Activated T-helper 1 cell treated with anti-CD3 and anti-CD28 coated beads, Interleukin-2, amount 50 U/mL, for 16 hours (primary cell): ENCODE data around the gene POTEB3.
"Not testable (repeated sequence)": the region's sequence is repeated elsewhere in the genome, so short reads cannot be mapped to it uniquely, and the experiment has no call there.

Source experiments
- DNase-seq, 2 donors: peaks; one replicate each; pipeline ENCODE4 v3.0.0-alpha.2; 2020; ENCODE audit warnings: low read depth in 1 of 2, low spot score in 1 of 2

The POTEB3 gene

DNA sequence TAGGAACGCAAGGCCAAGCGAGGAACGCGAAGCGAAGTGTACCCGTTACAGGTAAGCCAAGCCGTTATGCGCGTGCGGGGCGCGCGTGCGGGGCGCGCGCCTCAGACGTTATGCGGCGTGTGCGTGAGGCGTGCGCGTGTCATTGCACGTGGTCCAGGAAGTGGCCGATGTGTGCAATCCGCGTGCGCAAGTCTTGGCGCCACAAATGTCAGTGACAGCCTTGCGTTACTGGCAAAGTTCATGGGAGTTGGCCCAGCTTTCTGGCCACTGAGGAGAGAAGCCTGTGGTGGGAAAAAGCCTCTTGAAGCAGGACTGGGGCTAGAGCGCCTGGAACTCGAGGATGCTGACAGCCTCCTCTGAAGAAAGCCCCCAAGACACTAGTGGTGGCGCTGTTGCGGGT is at the start of gene POTEB3:
Gene POTEB3, minus strand, starts transcription at position 101 of the 400 bp plus-strand sequence. CDS start 488 bp downstream, outside the sequence.
- not testable (repeated sequence) for DNase-seq

DNA sequence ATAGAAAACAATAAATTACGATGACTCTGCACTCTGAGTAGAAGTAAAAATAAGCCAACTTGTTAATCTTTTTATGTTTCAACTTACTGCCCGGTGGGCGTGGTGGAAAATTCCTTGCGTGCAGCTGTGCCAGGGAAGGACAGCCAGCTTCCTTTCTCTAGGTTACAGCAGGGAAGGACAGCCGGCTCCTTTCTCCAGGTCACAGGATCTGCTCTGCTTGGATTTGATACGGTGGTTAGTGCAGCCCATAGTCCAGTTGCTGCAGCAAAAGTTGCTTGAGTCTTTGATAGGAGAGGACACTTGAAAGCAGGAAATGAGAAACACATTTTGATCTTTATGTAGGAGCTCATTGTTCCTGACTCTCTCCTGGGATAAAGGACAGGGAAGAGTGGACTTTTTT is 13.4 kb upstream of the POTEB3 start:
- DNase-seq: not testable (repeated sequence)

DNA sequence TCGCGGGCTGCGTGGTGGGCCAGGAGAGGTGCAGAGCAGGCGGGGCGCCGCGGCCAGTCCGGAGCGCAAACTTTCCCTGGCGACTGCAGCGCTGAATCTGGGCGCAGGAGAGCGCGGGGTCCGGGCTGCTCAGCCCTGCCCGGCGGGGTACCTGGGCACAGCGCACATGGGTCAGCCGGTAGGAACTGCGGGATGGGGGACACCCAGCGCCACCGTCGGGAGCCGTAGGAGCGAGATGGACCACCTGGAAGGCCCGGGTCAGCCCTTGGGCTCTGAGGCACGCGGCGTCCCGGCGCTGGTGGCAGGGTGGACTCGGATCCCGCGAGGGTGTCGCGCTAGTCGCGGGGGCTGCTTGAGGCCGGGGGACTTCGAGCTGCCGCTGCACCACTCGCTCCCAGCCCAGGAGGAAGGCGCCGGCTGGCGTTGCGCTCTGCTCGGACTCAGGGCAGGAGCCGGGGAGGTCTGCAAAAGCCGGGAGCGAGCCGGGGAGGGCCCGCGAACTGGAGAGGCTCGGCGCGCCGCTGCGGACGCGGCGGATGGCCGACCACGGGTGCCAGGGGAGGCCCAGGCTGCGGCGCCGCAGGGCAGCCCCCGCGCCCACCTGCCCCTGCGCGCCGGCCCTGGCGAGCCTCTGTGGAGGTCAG is 11.7 kb upstream of the POTEB3 start:
- not testable (repeated sequence) for DNase-seq

GRCh38 chr15:21451487-21451886 is 11.2 kb upstream of the POTEB3 start:
- not testable (repeated sequence) for DNase-seq

DNA sequence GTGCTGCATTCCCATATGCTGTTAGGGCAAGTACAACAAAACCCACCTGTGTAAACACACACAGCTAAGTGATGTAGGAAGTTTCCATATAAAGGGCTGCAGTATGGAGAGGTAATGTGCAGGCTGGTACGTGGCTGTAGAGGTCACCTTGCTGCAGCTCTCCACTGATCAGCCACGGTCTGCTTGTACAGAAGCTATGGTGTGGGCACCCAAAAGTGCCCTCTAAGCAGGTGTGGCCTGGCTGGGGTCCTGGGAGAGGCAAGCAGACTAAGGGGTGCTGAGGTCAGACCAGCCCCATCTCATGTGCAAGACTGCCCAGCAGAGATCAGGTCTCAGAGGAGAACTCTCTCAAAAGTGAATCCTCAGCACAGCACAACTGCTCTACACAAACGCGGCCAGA is 32.9 kb downstream of the POTEB3 start:
- not testable (repeated sequence) for DNase-seq

GRCh38 chr15:21401531-21401930 is 38.8 kb downstream of the POTEB3 start:
- not testable (repeated sequence) for DNase-seq

DNA sequence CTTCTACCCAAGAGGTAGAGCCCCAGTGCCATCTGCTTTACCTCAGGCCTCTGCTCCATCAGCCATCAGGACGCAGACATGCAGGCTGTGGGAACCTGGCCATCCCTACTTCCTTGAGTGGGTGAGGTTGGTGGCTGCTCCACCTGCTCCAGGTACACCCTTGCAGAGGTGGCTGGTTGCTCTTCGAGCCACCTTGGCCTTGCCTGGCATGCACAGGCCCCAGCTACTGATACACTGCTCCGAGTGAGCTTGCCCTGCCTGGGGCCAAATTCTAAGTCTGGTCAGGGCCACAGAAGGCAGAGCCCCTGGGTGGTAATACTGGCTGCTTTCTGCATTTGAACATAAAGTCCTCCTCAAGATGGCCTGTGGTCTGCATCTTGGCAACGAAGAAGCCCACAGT is 41.2 kb downstream of the POTEB3 start:
- not testable (repeated sequence) for DNase-seq

- DNase-seq: not testable (repeated sequence)
Measured at GRCh38 chr15:21398511-21398910, 41.8 kb downstream of the POTEB3 start.

- not testable (repeated sequence) for DNase-seq
Measured at GRCh38 chr15:21397656-21398055, 42.6 kb downstream of the POTEB3 start.

DNA sequence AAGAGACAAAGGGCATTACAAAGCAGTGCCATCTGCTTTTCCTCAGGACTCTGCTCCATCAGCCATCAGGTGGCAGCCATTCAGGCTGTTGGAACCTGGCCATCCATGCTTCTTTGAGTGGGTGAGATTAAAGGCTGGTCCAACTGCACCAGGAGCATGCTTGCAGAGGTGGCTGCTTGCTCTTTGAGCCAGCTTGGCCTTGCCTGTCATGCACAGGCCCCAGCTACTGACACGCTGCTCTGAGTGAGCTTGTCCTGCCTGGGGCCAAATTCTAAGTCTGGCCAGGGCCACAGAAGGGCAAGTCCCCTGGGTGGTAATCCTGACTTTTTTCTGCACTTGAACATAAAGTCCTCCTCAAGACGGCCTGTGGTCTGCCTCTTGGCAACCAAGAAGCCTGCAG is 43.1 kb downstream of the POTEB3 start:
- not testable (repeated sequence) for DNase-seq

- not testable (repeated sequence) for DNase-seq
Measured at GRCh38 chr15:21385961-21386360, 54.3 kb downstream of the POTEB3 start.

DNA sequence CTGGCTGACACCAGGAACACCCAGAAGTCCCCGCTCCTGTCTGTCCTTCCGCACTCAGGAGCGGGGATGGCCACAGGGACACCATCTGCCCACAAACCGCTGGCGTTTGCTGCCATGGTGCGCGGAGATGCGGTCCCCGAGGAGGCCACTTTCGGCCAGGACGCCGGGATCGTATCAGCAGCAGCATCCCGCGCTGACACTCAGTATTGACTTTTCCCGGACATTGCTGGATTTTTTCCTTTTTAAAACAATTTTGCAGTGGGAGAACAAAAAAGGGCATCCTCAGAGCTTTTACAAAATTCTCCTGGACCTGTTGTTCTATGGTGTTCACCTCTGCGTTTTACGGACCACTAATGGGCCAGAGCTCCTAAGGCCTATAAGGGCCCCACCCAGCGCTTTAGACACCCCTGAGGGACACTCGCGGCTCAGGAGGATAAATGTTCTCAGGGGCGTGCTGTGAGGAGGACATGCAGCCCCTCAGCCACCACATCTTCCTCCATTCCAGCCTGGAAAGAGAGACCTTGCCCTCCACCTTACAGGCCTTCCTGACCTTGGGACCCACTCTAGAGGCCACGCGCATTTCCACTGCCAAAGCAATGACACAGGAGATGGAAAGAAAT is 56.3 kb downstream of the POTEB3 start:
- not testable (repeated sequence) for DNase-seq

- DNase-seq: not testable (repeated sequence)
Measured at GRCh38 chr15:21373682-21374081, 66.6 kb downstream of the POTEB3 start.

DNA sequence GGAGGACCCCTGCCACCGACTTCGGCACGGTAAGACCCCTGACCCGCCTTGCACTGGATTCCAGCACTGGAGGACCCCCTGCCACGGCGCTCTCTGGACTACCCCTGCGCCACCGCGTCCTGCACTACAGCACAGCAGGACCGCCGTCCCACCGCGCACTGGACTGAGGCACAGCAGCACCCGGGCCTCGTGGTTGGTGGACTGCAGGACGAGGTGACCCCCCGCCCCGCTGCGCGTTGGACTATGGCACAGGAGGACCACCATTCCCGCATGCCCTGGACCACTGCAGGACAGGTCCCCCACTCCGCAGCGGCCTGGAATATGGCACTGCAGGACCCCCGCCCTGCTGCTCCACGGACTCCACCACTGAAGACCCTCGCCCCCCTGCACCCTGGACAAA is 71.1 kb downstream of the POTEB3 start:
- not testable (repeated sequence) for DNase-seq

GRCh38 chr15:21368625-21369024 is 71.7 kb downstream of the POTEB3 start:
- not testable (repeated sequence) for DNase-seq
